C4-2B (cell line): Measurements from ENCODE around the gene INPP5F.

Experiments
- H3K27ac ChIP-seq: fragments of 450-650 bp; 2 replicates; pipeline ENCODE4 v1.5.1; 2017
- CTCF ChIP-seq: fragments of 450-650 bp; conservative IDR thresholded peaks from 2 replicates; pipeline ENCODE4 v1.5.1; 2017; ENCODE audit warnings: mild to moderate bottlenecking
- ZFX ChIP-seq: fragments of 450-650 bp; IDR thresholded peaks from 2 replicates; pipeline ENCODE4 v1.6.1; 2017

INPP5F gene

GRCh38 chr10:119801998-119802538 is 76.2 kb downstream of the INPP5F start:
- H3K27ac ChIP-seq, result no peak overlapping the region
- TF ChIP-seq CTCF (no peak), ZFX (no peak)

GRCh38 chr10:119803264-119803663 is 77.4 kb downstream of the INPP5F start:
- TF ChIP-seq ZFX, result no peak
- H3K27ac ChIP-seq, result no peak overlapping the region

- no peak for TF ChIP-seq CTCF
- TF ChIP-seq ZFX, result no peak
- no peak overlapping the region for H3K27ac ChIP-seq
These were observed 79.9 kb downstream of the INPP5F start for GRCh38 chr10:119805702-119806230.

GRCh38 chr10:119806334-119807130 is 80.7 kb downstream of the INPP5F start:
- no peak overlapping the region for H3K27ac ChIP-seq
- TF ChIP-seq ZFX (no peak), CTCF (no peak)

- TF ChIP-seq ZFX (no peak), CTCF (no peak)
- no peak overlapping the region for H3K27ac ChIP-seq
These were observed 82.3 kb downstream of the INPP5F start for GRCh38 chr10:119807960-119808697.

GRCh38 chr10:119811122-119811521 is 85.3 kb downstream of the INPP5F start:
- TF ChIP-seq CTCF (no peak), ZFX (no peak)
- H3K27ac ChIP-seq, result no peak overlapping the region

- TF ChIP-seq ZFX (no peak), CTCF (no peak)
- no peak overlapping the region for H3K27ac ChIP-seq
These were observed 86.8 kb downstream of the INPP5F start for GRCh38 chr10:119812684-119813083.
